ENCODE measurements around the gene GDPD3.

The GDPD3 gene

GRCh38 chr16:30113031-30113710 lies at the start of gene GDPD3:
Gene GDPD3, minus strand, starts transcription at chr16:30113537. Its CDS starts 59 bp downstream, at chr16:30113478.
- Histone ChIP-seq H3K9ac (ENCODE audit: low read length) (peak within 1 kb of the TSS; percentile 47), H3K4me3 (ENCODE audit: low read length) (no peak within 1 kb of the TSS), H3K36me3 (ENCODE audit: control insufficient read depth, insufficient read depth, low read length) (peaks cover 27% of the 10 kb centered on the region), H3K27me3 (ENCODE audit: control insufficient read depth, insufficient read depth, low read length) (no peaks in the 10 kb centered on the region), H3K9me3 (ENCODE audit: control insufficient read depth, low read length) (no peaks in the 10 kb centered on the region), H3K4me1 (ENCODE audit: control insufficient read depth, insufficient read depth, low read length) (peaks cover 63% of the 10 kb centered on the region)

DNA sequence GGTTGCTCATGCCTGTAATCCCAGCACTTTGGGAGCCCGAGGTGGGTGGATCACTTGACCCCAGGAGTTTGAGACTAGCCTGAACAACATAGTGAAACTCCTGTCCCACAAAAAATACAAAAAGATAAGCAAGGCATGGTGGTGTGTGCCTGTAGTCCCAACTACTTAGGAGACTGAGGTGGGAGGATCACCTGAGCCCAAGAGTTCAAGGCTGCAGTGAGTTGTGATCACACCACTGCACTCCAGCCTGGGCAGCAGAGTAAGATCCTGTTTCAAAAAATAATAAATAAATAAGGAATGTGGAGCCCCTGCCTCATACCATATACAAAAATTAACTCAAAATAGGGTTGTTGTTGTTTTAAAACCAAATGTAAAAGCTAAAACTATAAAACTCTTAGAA lies 43.9 kb upstream of the GDPD3 start:
- Histone ChIP-seq H3K36me3 (ENCODE audit: control insufficient read depth, insufficient read depth, low read length) (no peaks in the 10 kb centered on the region), H3K9ac (ENCODE audit: low read length) (no peak overlapping the region), H3K4me3 (ENCODE audit: low read length) (no peak overlapping the region), H3K9me3 (ENCODE audit: control insufficient read depth, low read length) (no peaks in the 10 kb centered on the region), H3K27me3 (ENCODE audit: control insufficient read depth, insufficient read depth, low read length) (no peaks in the 10 kb centered on the region), H3K4me1 (ENCODE audit: control insufficient read depth, insufficient read depth, low read length) (no peaks in the 10 kb centered on the region)

- H3K27me3 ChIP-seq (ENCODE audit: control insufficient read depth, insufficient read depth, low read length) = no peaks in the 10 kb centered on the region
- H3K9ac ChIP-seq (ENCODE audit: low read length) = no peak overlapping the region
- H3K9me3 ChIP-seq (ENCODE audit: control insufficient read depth, low read length) = no peaks in the 10 kb centered on the region
- no peak overlapping the region for H3K4me3 ChIP-seq (ENCODE audit: low read length)
- no peaks in the 10 kb centered on the region for H3K4me1 ChIP-seq (ENCODE audit: control insufficient read depth, insufficient read depth, low read length)
- H3K36me3 ChIP-seq (ENCODE audit: control insufficient read depth, insufficient read depth, low read length) = no peaks in the 10 kb centered on the region
Measured at GRCh38 chr16:30155188-30155587, 41.9 kb upstream of the GDPD3 start.

- no peak overlapping the region for H3K9ac ChIP-seq (ENCODE audit: low read length)
- no peaks in the 10 kb centered on the region for H3K4me1 ChIP-seq (ENCODE audit: control insufficient read depth, insufficient read depth, low read length)
- H3K4me3 ChIP-seq (ENCODE audit: low read length) = no peak overlapping the region
- H3K9me3 ChIP-seq (ENCODE audit: control insufficient read depth, low read length) = no peaks in the 10 kb centered on the region
- H3K27me3 ChIP-seq (ENCODE audit: control insufficient read depth, insufficient read depth, low read length) = no peaks in the 10 kb centered on the region
- no peaks in the 10 kb centered on the region for H3K36me3 ChIP-seq (ENCODE audit: control insufficient read depth, insufficient read depth, low read length)
Measured at GRCh38 chr16:30152517-30152916, 39.2 kb upstream of the GDPD3 start.

DNA sequence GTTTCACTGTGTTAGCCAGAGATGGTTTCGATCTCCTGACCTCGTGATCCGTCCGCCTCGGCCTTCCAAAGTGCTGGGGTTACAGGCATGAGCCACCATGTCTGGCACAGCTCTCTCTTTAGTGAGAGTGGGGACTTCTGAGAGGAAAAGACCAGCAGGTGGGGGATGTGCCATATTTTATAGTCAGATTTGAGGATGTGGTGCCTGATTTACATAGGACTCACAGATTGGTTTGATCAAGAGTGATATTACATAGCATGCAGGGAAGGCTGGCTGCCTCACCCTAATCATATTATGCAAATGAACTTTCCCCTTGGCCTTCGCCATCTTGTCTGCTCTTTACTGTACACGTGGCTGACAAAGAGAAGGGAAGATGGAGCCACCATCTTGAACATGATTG lies 37.8 kb upstream of the GDPD3 start:
- Histone ChIP-seq H3K9me3 (ENCODE audit: control insufficient read depth, low read length) (no peaks in the 10 kb centered on the region), H3K9ac (ENCODE audit: low read length) (no peak overlapping the region), H3K36me3 (ENCODE audit: control insufficient read depth, insufficient read depth, low read length) (no peaks in the 10 kb centered on the region), H3K4me3 (ENCODE audit: low read length) (no peak overlapping the region), H3K27me3 (ENCODE audit: control insufficient read depth, insufficient read depth, low read length) (no peaks in the 10 kb centered on the region), H3K4me1 (ENCODE audit: control insufficient read depth, insufficient read depth, low read length) (no peaks in the 10 kb centered on the region)

DNA sequence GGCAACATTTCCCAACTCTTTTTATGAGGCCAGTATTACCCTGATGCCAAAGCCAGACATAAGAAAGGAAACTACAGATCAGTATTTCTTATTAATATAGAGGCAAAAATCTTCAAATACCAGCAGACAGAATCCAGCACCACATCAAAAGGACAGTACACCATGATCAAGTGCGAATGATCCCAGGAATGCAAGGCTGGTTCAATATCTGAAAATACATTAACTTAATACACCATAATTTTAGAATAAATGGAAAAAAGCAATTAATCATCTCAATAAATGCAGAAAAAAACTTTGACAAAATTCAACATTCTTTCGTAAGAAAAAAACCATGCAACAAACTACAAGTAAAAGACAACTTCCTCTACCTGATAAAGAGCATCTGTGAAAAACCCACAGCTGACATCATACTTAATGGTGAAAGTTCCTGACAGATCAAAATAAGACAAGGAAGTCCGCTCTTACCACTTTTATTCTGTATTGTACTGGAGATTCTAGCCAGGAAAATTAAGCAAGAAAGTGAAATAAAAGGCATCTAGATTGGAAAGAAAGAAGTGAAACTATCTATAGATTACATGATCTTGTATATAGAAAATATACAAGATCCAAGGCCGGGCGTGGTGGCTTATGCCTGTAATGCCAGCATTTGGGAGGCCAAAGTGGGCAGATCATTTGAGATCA lies 36.1 kb upstream of the GDPD3 start:
- H3K4me1 ChIP-seq (ENCODE audit: control insufficient read depth, insufficient read depth, low read length) = no peaks in the 10 kb centered on the region
- H3K36me3 ChIP-seq (ENCODE audit: control insufficient read depth, insufficient read depth, low read length) = no peaks in the 10 kb centered on the region
- no peak overlapping the region for H3K4me3 ChIP-seq (ENCODE audit: low read length)
- H3K27me3 ChIP-seq (ENCODE audit: control insufficient read depth, insufficient read depth, low read length) = no peaks in the 10 kb centered on the region
- no peaks in the 10 kb centered on the region for H3K9me3 ChIP-seq (ENCODE audit: control insufficient read depth, low read length)
- no peak overlapping the region for H3K9ac ChIP-seq (ENCODE audit: low read length)

DNA sequence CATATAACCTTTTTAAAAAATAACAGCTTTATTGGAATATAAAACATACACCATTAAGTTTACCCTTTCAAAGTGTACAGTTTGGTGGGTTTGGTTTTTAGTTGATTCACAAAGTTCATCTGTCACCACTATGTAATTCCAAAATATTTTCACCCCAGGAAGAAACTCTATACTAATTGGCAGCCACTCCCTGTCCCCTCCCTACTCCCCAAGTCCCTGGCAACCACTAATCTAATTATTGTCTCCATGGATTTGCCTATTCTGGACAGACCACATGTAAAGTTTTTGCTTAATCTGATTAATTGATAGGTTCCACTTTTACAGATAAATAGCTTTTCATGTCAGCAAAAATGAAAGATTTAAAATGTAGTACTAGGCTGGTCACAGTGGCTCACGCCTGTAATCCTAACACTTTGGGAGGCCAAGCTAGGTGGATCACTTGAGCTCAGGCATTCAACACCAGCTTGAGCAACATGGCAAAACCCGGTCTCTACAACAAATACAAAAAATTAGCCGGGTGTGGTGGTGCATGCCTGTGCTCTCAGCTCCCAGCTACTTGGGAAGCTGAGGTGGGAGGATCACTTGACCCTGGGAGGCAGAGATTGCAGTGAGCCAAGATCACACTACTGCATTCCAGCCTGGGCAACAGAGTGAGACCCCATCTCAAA lies 34.6 kb upstream of the GDPD3 start:
- Histone ChIP-seq H3K9me3 (ENCODE audit: control insufficient read depth, low read length) (no peaks in the 10 kb centered on the region), H3K4me1 (ENCODE audit: control insufficient read depth, insufficient read depth, low read length) (no peaks in the 10 kb centered on the region), H3K36me3 (ENCODE audit: control insufficient read depth, insufficient read depth, low read length) (no peaks in the 10 kb centered on the region), H3K4me3 (ENCODE audit: low read length) (no peak overlapping the region), H3K27me3 (ENCODE audit: control insufficient read depth, insufficient read depth, low read length) (no peaks in the 10 kb centered on the region), H3K9ac (ENCODE audit: low read length) (no peak overlapping the region)

DNA sequence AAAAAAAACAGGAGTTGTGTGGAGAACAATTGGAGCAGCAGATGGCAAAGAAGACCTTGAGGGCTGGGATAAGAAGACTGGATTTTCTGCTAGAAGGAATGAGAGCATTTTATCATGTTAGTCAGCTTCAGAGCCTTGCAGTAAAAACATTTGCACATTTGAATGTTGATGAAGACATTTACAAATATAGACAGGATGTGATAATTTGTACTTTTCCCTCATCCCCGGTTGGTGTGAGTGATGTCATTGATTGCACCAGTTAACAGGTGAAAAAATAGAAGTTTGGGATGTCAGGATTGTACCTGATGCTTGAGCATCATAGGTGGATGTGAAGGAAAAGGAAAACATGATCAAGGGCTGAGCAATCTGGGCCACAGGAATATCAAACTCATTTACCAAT lies 32.3 kb upstream of the GDPD3 start:
- Histone ChIP-seq H3K4me1 (ENCODE audit: control insufficient read depth, insufficient read depth, low read length) (peaks cover under 1% of the 10 kb centered on the region), H3K9me3 (ENCODE audit: control insufficient read depth, low read length) (no peaks in the 10 kb centered on the region), H3K36me3 (ENCODE audit: control insufficient read depth, insufficient read depth, low read length) (no peaks in the 10 kb centered on the region), H3K27me3 (ENCODE audit: control insufficient read depth, insufficient read depth, low read length) (no peaks in the 10 kb centered on the region), H3K4me3 (ENCODE audit: low read length) (no peak overlapping the region), H3K9ac (ENCODE audit: low read length) (no peak overlapping the region)

- Histone ChIP-seq H3K9ac (ENCODE audit: low read length) (no peak overlapping the region), H3K4me1 (ENCODE audit: control insufficient read depth, insufficient read depth, low read length) (peaks cover 7% of the 10 kb centered on the region), H3K27me3 (ENCODE audit: control insufficient read depth, insufficient read depth, low read length) (no peaks in the 10 kb centered on the region), H3K36me3 (ENCODE audit: control insufficient read depth, insufficient read depth, low read length) (no peaks in the 10 kb centered on the region), H3K9me3 (ENCODE audit: control insufficient read depth, low read length) (no peaks in the 10 kb centered on the region), H3K4me3 (ENCODE audit: low read length) (no peak overlapping the region)
Measured at GRCh38 chr16:30144917-30145316, 31.6 kb upstream of the GDPD3 start.

- no peaks in the 10 kb centered on the region for H3K9me3 ChIP-seq (ENCODE audit: control insufficient read depth, low read length)
- H3K27me3 ChIP-seq (ENCODE audit: control insufficient read depth, insufficient read depth, low read length) = no peaks in the 10 kb centered on the region
- H3K36me3 ChIP-seq (ENCODE audit: control insufficient read depth, insufficient read depth, low read length) = no peaks in the 10 kb centered on the region
- H3K4me1 ChIP-seq (ENCODE audit: control insufficient read depth, insufficient read depth, low read length) = peaks cover 16% of the 10 kb centered on the region
- H3K4me3 ChIP-seq (ENCODE audit: low read length) = no peak overlapping the region
- no peak overlapping the region for H3K9ac ChIP-seq (ENCODE audit: low read length)
Measured at GRCh38 chr16:30144017-30144416, 30.7 kb upstream of the GDPD3 start.

DNA sequence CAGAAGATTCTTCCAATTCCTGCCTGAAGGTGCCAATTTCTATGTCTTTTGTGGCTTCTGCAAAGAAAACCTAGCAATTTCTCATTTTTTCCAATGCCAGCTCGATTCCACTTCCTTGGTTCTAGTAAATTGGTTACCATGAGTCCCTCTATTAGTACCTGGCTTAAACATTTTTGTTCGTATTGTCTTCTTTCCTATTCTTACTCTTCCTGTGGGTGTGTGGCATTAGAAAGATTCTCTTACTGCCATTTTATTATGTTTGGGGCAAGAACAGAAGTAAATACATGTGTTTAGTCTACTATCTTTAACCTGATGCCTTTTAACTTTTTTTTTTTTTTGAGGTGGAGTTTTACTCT lies 30.0 kb upstream of the GDPD3 start:
- Histone ChIP-seq H3K4me3 (ENCODE audit: low read length) (no peak overlapping the region), H3K9ac (ENCODE audit: low read length) (no peak overlapping the region), H3K27me3 (ENCODE audit: control insufficient read depth, insufficient read depth, low read length) (no peaks in the 10 kb centered on the region), H3K4me1 (ENCODE audit: control insufficient read depth, insufficient read depth, low read length) (peaks cover 16% of the 10 kb centered on the region), H3K9me3 (ENCODE audit: control insufficient read depth, low read length) (no peaks in the 10 kb centered on the region), H3K36me3 (ENCODE audit: control insufficient read depth, insufficient read depth, low read length) (no peaks in the 10 kb centered on the region)

GRCh38 chr16:30142672-30143346 lies 29.5 kb upstream of the GDPD3 start:
- H3K4me1 ChIP-seq (ENCODE audit: control insufficient read depth, insufficient read depth, low read length) = peaks cover 16% of the 10 kb centered on the region
- no peak overlapping the region for H3K9ac ChIP-seq (ENCODE audit: low read length)
- no peaks in the 10 kb centered on the region for H3K36me3 ChIP-seq (ENCODE audit: control insufficient read depth, insufficient read depth, low read length)
- no peak overlapping the region for H3K4me3 ChIP-seq (ENCODE audit: low read length)
- H3K9me3 ChIP-seq (ENCODE audit: control insufficient read depth, low read length) = no peaks in the 10 kb centered on the region
- no peaks in the 10 kb centered on the region for H3K27me3 ChIP-seq (ENCODE audit: control insufficient read depth, insufficient read depth, low read length)
